COLO829 (cell line): ENCODE results near the gene B3GALT4.
A peak's percentile ranks its signal among the peaks of the same experiment; 100 is the strongest.

Experiments
- DNase-seq: peaks from one replicate; pipeline ENCODE4 v3.0.0; 2012; ENCODE audit warnings: low spot score

Gene B3GALT4

GRCh38 chr6:33292996-33293682, 16.2 kb downstream of the B3GALT4 start:
- no peak for DNase-seq

- no peak for DNase-seq
These were observed 17.3 kb downstream of the B3GALT4 start for GRCh38 chr6:33294086-33294823.

DNA sequence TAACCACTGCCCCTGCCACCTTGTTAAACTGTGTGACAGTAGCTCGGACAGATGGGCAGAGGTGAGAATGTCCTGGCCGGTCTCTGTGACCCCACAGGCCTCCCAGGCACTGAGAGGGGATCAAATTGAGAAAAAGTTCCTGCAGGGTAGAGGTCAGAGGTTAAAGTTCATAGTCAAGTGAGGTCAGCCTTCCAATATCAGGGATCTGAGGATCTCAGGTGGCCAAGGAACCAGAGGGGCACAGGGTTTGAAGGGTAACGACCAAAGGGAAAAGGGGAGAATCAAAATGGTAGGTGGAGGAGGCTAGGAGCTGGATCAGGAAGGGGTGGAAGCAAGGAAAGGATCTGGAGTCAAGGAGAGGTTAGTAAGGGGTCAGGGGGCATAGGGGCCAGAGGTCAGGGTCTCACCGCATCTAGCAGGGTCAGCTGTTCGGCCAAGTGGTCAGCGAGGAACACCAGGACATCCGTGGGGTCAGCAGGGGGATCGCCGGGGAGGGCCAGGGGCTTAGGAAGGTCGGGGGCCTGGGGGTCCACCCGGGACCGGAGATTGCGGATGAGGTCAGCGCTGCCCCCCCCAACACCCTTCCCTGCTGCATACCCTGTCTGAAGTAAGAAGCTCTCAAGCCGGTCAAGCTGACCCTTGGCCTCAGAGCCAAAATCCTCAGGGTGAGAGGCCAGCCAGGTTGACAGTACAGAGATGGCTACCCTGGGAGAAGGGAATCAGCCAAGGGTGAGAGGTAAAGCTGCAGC, 18.9 kb downstream of the B3GALT4 start:
- DNase-seq, result no peak

DNA sequence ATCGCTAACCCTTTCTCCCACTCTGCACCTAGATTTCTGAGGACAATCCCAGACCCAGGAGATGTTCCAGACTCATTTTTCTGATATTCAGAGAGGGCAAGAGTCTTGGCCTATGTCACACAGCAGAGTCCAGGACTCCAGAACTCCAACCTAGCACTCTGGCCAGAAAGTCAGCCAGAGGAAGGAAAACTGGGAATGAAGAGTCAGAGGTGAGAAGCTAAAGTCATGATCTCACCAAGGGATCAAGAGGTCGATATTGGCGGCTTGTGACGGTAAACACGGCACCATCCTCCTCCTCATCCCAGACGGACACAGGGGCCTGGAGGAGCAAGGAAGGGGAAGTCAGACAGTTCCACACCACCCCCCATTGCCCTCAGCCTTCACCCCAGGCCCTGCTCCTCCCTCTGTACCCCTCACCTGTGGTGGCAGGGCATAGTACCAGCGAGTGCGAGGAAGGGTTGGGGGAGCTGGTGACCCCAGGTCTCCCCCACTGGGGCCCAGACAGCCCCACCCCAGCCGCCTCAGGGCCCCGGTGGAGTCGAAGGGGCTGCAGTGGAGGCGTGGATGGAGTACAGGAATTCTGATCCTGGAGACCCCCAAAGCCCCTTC, 20.0 kb downstream of the B3GALT4 start:
- no peak for DNase-seq

- no peak for DNase-seq
These were observed 20.6 kb downstream of the B3GALT4 start for GRCh38 chr6:33297406-33297955.

DNA sequence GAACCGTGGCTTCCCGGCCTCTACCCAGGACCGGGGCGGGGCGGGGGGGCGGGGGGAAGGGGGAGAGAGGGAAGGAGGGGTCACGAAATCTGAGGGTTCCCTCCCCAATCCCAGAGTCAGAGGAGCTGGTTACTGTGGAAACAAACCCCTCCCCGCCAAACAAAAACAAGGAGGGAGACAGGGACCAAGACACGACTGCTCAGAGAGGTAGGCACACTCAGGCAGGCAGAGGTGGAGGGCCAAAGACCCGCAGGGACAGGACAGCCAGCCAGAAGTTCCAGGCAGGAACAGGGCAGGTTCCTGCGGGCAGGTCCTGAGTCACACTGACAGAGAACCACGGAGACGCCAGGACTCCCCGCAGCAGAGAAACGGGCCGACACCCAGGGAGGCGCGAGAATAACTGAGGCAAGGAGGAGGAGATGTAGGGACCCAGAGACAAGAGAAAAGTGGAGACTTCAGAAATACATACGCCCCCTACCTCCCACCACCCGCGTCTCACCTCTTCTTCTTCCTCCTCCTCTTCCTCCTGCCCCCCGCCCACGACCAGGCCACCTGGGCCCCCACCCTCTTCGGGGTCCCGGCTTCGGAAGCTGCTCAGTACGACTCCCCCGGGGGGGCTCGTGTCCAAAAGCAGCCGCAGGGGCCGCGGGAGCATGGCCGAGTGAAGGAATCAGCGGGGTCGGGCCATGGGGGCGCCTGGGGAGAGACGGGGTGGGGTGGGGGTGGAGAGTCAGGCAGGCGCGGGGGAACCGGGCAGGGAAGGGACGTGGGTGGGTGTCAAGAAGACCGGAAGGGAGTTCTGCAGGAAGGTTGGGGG, 21.2 kb downstream of the B3GALT4 start:
- peak; percentile 90 for DNase-seq

DNA sequence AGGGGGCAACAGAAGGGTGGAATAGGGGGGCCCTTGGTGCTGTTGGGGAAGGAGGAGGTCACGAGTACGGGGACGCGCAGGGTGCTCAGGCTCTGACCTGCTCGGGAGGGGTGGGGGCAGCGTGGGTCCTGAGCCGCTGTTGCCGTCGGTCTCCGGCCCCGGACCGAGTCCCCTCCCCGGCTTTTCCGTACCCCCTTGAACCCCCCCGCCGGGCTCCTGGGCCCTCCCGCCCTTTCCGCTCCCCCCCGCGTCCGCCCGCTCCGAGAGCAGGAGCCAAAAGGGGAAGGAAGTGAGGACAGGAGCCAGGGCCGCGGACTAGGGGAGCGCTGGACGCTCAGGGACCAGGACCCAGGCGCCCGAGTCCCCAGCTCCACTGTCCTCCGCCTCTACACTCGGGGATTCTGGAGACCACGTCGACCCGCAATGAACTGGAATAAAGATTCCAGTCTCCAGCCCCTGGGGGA, 21.9 kb downstream of the B3GALT4 start, which contains the start of gene RGL2:
Gene RGL2, minus strand, starts transcription at position 170 of the 464 bp plus-strand sequence. CDS start 332 bp downstream, outside the sequence.
- DNase-seq, result no peak

DNA sequence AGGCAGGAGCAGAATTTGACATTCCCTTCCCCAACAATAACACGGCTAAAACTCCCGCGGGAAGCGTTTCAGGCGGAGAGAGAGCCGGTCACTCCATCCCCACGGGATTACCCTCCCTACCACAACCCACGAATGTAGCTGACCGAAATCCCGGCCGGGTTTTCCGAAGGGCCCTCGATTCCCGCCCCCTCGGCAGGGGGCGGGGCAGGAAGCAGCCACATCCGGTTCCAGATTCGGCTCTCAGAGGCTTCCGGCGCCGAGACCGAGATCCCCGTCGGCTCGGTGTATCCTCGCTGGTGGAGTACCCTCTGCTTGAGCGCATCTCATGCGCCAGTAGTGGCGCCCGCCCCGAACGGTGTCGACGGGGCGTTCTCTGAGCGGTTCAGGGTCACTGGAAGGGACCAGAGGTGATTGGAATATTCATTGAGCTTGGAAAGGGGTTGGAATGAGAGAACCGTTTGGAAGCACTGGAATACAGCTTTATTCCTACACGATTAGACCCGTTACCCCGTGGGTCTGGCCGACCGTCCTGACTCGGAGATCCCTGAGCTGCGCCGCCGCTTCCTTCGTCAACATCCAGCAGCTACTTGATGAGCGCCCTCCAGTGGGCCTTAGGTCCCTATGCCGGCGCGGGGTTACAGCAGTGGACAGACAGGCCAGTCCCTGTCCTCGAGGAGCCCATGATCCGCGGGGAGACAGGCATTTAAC, 22.5 kb downstream of the B3GALT4 start:
- DNase-seq, result peak; percentile 95

DNA sequence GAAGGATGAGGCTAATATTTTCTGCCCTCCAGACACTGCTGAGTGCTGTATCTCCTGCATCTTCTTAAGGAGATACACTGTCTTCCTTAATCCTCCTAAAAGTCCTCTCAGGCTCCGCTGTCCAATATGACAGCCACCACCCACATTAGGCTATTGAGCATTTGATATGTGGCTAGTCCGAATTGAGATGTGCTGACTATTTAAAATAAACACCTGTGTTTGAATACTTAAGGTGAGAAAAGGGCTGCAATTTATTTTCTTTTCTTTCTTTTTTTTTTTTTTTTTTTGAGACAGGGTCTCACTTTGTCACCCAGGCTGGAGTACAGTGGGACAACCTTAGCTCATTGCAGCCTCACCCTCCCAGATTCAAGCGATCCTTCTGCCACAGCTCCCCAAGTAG, 25.0 kb downstream of the B3GALT4 start:
- DNase-seq, result no peak

- DNase-seq, result no peak
These were observed 27.3 kb downstream of the B3GALT4 start for GRCh38 chr6:33304216-33304615.

- DNase-seq, result no peak
These were observed 28.1 kb downstream of the B3GALT4 start for GRCh38 chr6:33305052-33305451.

DNA sequence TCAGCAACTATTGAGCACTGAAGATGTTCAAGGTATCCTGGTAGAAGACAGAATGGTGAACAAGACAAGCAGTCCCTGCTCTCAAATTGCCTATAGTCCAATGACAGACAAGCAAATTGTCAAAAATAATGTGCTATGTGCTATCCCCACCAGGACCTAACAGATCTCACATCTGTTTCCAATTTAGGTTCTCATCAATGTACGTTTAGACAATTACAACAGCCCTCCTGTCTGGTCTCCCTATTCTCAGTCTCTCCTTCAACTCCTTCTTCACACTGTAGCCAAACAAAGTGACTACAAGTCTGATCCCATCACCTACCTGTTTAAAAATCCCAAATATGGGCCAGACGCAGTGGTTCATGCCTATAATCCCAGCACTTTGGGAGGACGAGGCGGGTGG, 29.4 kb downstream of the B3GALT4 start:
- no peak for DNase-seq

DNA sequence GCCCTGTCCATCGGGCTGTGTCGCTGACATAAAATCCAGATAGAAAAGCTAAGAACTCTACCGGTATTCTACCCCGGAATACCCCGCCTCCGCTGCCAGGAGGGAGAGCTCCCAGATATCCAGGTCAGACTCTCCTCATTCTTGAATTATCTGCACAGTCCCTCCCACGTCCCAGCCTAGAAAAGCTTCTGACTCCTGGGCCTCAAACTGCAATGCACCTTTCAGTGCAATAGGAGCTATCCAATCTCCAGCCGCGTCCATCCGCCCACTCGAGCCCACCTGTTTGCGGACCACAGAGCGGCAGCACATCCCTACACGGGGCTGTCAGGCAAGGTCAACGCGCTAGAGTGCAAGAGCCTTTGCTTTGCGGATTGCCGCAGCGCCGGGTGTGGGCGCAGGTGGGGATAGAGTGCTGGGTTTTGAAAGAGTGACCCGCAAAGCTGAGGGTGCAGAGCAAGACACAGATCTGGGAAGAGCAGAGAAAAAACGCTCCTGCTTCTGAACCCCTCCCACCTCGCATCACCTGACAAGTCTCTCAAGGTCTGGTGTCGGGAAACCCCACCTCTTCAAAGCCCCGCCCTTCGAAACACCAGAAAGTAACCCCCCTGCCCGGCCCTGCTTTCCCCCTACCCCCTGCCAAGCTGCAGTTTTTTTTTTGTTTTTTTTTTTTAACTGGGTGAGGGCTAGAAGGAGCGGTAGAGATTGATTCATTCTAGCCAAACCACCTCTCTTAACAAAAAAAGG, 35.6 kb downstream of the B3GALT4 start:
- DNase-seq, result peak; percentile 89

- DNase-seq, result no peak
These were observed 36.3 kb downstream of the B3GALT4 start for GRCh38 chr6:33313105-33313708.

DNA sequence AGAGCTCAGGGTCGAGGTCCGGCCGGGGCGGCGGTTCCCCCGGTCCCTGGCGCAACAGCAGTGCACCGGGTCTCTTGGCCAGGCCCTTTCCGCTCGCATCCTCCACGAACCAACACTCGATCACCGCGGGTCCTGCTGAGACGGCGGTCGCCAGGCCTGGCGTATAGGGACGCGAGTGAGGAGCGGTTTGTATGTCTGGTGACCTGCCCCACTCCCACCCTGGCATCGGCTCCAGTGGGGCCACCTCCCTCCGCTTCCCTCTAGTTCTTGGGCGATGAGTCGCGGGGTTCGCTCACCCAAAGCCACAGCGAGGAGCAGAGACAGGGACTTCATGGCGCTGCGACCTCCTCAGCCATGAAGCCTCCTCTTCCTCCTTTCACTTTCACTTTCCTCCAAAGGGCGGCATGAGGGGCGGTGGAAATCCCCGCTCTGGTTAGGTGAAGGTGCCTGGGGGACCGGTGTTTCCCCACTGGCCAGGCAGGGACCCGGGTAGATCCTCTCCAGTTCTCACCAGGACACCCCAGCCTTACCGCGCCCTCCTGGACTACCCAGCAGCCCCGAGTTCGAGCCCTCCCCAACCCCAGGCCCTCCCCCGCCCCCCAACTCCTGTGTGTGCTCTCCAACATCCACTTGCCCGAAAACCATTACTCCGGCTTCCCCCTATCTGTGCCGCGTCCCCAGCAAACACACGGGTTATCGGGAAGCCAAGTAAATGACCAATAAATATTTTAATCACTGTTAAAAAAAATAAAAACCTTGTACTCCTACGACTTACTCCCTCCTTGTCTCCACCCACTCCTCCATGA, 37.0 kb downstream of the B3GALT4 start, which contains the start of gene TAPBP:
Gene TAPBP, minus strand, starts transcription at position 370 of the 806 bp plus-strand sequence. Its CDS starts 37 bp downstream, at position 333.
- DNase-seq, result no peak

DNA sequence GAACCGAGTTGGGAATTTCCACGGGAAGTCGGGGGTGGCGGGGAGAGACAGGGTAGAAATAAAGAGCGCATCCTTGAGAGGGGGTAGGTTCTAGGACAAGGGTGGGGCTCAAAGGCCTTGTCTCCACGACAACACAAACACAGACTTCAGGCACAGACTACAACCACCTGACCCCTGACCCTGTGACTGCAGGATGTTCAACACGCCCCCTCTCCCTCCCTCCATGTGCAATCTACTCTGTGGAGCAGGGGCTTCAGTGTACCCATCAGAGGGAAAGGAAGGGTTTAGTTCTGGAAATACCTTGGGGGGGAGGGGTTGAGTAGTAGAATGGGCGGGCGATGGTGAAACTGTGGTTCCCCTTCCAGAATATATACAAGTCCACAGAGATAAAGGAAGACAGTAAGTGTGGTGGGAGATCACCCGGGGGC, 37.6 kb downstream of the B3GALT4 start:
- peak; percentile 69 for DNase-seq

DNA sequence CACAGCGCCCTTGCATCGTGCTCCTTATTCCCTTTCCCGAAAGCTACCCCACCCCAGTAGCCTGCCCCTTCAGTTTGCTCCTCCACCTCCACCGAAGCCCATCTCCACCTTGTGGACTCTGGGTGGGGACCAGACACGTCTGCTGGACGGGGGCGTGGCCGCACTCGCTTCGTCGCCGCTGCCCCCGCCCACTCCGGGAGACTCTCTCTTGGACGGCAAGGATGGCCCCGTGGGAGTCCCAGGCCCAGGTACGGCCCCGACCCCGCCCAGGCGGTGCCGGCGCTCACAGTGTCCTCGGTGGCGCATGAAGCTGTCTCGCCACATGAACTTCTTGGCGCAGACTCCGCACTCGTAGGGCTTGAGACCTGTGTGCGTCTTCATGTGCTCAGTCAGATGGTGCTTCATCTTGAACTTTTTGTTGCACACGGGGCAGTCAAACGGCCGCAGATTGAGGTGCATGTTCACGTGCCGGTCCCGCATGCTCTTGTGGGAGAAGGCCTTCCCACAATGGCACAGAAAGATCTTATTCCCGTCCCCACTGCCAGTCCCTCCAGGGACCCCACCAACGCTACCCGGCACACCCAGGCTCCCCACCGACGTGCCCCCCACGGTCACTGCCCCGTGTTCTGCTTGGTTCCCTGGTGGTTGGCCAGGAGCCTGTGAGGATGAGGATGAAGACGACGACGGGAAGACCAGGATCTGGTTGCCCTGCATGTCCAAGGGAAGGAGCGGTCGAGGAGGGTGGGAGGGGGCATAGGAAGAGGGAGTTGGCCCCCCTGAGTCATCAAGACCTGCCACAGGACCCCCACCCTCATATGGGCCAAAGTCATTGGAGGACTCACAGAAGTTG, 38.2 kb downstream of the B3GALT4 start:
- DNase-seq, result no peak
